ENCODE measurements around the gene SOCS3.
A peak's percentile ranks its signal among the peaks of the same experiment; 100 is the strongest.
"Not testable (repeated sequence)": the region's sequence is repeated elsewhere in the genome, so short reads cannot be mapped to it uniquely, and the experiment has no call there.

SOCS3 gene

GRCh38 chr17:78340183-78340955 lies 19.5 kb downstream of the SOCS3 start:
- no peak for DNase-seq (ENCODE audit: low read depth)
- TF ChIP-seq CTCF (IDR thresholded peaks at IDR 0.05; ENCODE audit: insufficient read depth, low read depth, low read length, missing control alignments), result no peak
- H3K4me3 ChIP-seq (ENCODE audit: low read length), result no peak overlapping the region

DNA sequence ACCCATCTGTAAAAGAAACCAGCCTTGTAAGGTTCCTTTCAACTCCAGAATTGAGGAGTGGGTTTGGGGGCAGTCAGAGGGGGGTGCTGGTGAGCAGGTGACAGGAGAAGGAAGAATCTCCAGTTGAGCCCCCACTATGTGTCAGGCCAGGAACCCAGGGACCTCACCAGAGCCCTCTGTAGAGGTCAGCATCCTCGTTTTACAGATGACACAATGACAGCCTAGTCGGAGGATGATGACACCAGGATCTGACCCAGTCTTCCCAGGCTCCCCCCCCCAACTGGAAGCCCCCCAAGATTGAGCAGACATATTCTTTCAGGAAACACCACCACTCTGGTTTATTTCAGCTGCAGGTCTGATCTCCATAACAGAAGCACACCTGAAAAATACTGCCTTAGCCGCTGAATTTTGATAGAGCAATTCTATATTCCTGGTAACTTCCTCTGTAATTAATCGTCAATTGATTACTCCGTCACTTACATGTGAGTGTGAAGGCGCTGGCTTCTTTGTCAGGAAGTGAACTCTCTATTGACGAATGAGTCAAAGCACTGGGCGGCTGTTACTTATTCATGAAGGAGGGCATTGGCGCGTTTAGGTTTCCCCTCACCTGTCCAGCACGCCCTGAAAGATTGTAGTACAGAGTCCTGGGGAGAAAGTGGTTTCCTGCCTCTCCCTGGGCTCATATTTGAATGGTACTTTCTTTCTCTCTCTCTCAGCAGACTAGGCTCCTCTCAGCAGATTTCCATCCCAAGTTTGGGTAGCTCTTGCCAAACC lies 21.2 kb downstream of the SOCS3 start:
- no peak overlapping the region for H3K4me3 ChIP-seq (ENCODE audit: low read length)
- DNase-seq (ENCODE audit: low read depth), result peak; percentile 96
- TF ChIP-seq CTCF (IDR thresholded peaks at IDR 0.05; ENCODE audit: insufficient read depth, low read depth, low read length, missing control alignments), result no peak

- no peak overlapping the region for H3K4me3 ChIP-seq (ENCODE audit: low read length)
- no peak for TF ChIP-seq CTCF (IDR thresholded peaks at IDR 0.05; ENCODE audit: insufficient read depth, low read depth, low read length, missing control alignments)
- DNase-seq (ENCODE audit: low read depth), result peak; percentile 96
Observed at GRCh38 chr17:78337244-78338109, 22.4 kb downstream of the SOCS3 start.

DNA sequence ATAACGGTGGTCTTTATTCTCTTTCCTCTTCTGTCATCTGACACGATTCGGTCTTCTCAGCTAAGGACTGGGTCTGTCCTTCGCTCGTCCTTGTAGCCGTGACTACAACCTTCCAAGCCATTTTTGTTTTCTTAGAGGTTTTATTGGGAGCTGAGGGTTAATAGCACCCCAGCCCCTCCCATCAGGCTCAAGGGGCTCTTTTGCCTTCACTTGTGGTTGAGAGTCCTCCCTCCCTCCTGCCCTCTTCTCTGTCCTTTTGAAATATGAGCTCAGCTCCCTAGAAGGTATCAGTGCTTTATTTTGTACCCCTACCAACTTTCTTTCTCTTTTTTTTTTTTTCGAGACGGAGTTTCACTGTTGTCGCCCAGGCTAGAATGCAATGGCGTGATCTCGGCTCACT lies 24.7 kb downstream of the SOCS3 start:
- no peak for TF ChIP-seq CTCF (IDR thresholded peaks at IDR 0.05; ENCODE audit: insufficient read depth, low read depth, low read length, missing control alignments)
- no peak overlapping the region for H3K4me3 ChIP-seq (ENCODE audit: low read length)
- DNase-seq (ENCODE audit: low read depth), result no peak

- TF ChIP-seq CTCF (IDR thresholded peaks at IDR 0.05; ENCODE audit: insufficient read depth, low read depth, low read length, missing control alignments), result no peak
- no peak overlapping the region for H3K4me3 ChIP-seq (ENCODE audit: low read length)
- no peak for DNase-seq (ENCODE audit: low read depth)
Observed at GRCh38 chr17:78332991-78333390, 26.9 kb downstream of the SOCS3 start.

DNA sequence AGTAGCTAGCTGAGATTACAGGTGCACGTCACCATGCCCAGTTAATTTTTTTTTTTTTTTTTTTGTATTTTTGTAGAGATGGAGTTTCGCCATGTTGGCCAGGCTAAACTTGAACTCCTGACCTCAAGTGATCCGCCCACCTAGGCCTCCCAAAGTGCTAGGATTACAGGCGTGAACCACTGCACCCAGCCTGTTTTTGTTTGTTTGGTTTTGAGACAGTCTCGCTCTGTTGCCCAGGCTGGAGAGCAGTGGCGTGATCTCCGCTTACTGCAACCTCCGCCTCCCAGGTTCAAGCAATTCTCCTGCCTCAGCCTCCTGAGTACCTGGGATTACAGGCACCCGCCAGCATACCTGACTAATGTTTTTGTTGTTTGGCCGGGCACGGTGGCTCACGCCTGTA lies 28.5 kb downstream of the SOCS3 start:
- not testable (repeated sequence) for H3K4me3 ChIP-seq (ENCODE audit: low read length); DNase-seq (ENCODE audit: low read depth)
